HepG2 (cell line): ENCODE results near the gene SLC13A3. TPM values are rescaled to one million over a fixed set of nuclear protein-coding genes. Genes with fewer than 3 reads are reported as not detected.

Source experiments
- MAFG ChIP-seq: sonication (generic); formaldehyde crosslinking; IDR thresholded peaks from 2 replicates; pipeline ENCODE4 v1.5.1; 2020; ENCODE audit warnings: mild to moderate bottlenecking, missing genetic modification reagents
- TEAD3 ChIP-seq: optimal IDR thresholded peaks from 2 replicates; pipeline ENCODE3; 2016; ENCODE audit warnings: borderline replicate concordance
- ZNF160 ChIP-seq: sonication (generic); formaldehyde crosslinking; IDR thresholded peaks from 2 replicates; pipeline ENCODE4 v1.8.0; 2022; ENCODE audit warnings: mild to moderate bottlenecking, inconsistent platforms, missing genetic modification reagents
- ZNF598 ChIP-seq: sonication (generic); formaldehyde crosslinking; IDR thresholded peaks from 2 replicates; pipeline ENCODE4 v1.5.1; 2020; ENCODE audit warnings: mild to moderate bottlenecking, missing genetic modification reagents, borderline replicate concordance
- ZNF670 ChIP-seq: sonication (generic); formaldehyde crosslinking; IDR thresholded peaks from 2 replicates; pipeline ENCODE4 v1.8.0; 2022; ENCODE audit warnings: mild to moderate bottlenecking, missing genetic modification reagents, borderline replicate concordance
- ZNF891 ChIP-seq: sonication (generic); formaldehyde crosslinking; IDR thresholded peaks from 2 replicates; pipeline ENCODE4 v1.5.0; 2020; ENCODE audit warnings: mild to moderate bottlenecking, missing genetic modification reagents
- polyA plus RNA-seq, 8 experiments: library from polyadenylated mRNA; depleted of rRNA in 3 of 8; stranded (reverse) in 7 of 8; unstranded in 1 of 8; fragments of >200 nt; fragmentation: Illumina TruSeq in 4 of 8; extraction: Trizol in 4 of 8; gene quantifications; 2 replicates each; pipeline versions ENCODE4 v1.2.1 to v1.2.3, GENCODE V29; 2011 to 2016; ENCODE audit warnings: low read depth in 4 of 8, missing spikeins in 1 of 8, mixed read lengths in 1 of 8; ENCODE audit not compliant: insufficient read depth in 1 of 8
- total RNA-seq, 5 experiments: library from RNA; depleted of rRNA; stranded (reverse); fragments of >200 nt; fragmentation: Illumina TruSeq; extraction: Trizol; gene quantifications; 2 replicates each; pipeline ENCODE4 v1.2.3, GENCODE V29; 2016; ENCODE audit warnings: low read depth in 1 of 5
- TF ChIP-seq, protein P1 (sequence below), 2 experiments: fragments of 450-650 bp in 1 of 2; sonication (generic) in 1 of 2; formaldehyde crosslinking in 1 of 2; IDR thresholded peaks; 2 replicates each; pipeline versions ENCODE4 v1.6.1 to v1.8.0; 2016 to 2022; ENCODE audit warnings: antibody characterized with exemption in 1 of 2, mild to moderate bottlenecking in 1 of 2, missing genetic modification reagents in 1 of 2
- TF ChIP-seq, protein P2 (sequence below): sonication (generic); formaldehyde crosslinking; IDR thresholded peaks from 2 replicates; pipeline ENCODE4 v1.4.0; 2020; ENCODE audit warnings: missing genetic modification reagents
- TF ChIP-seq, protein P3 (sequence below): sonication (generic); formaldehyde crosslinking; IDR thresholded peaks from 2 replicates; pipeline ENCODE4 v1.5.1; 2020; ENCODE audit warnings: mild to moderate bottlenecking, missing genetic modification reagents, moderate library complexity
- TF ChIP-seq, protein P4 (sequence below): sonication (generic); formaldehyde crosslinking; IDR thresholded peaks from 2 replicates; pipeline ENCODE4 v1.4.0; 2020; ENCODE audit warnings: mild to moderate bottlenecking, missing genetic modification reagents, borderline replicate concordance

The SLC13A3 gene
- total and polyA plus RNA-seq, 2 of the 13 experiments (the other 11 are each of a cell fraction or from before 2014, with no cell fraction given) = 66.5 to 76.0 TPM

DNA sequence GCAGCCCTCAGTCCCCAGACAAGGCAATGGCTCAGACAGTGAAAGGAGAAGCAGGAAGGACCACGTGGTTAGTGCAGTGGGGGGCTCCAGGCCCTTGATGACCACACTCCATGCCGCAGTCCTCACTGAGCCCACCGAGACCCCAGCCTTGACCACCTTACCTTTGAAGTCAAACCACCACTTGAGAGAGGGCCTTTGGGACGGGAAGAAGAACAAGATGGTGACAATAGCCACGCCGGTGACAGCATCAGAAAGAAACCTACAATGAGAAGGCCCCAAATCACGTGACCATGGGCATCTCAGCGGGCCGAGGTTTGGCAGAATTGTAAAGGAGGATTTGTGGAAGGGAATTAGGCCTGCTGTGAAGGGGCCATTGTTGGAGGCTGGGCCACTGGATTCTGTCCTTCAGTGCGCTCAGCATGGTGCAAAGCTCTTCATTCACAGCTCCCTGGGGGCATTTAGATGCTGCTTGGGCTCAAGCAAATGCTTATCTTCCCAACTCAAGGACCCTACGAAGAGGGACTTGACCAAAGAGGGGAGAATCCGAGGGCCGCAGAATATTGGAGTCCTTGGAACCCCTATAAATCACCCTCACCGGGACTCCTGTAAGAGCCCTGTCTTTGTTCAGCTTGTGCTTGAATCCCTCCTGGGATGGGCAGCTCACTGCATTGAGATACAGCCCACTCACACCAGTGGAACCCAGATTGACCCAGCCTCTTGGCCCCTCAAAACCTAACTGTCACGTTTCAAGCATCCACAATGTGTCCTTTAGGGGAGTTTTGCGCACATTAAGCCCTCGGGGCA lies 67.6 kb downstream of the SLC13A3 start (continued):
- TF ChIP-seq, protein P1, sequence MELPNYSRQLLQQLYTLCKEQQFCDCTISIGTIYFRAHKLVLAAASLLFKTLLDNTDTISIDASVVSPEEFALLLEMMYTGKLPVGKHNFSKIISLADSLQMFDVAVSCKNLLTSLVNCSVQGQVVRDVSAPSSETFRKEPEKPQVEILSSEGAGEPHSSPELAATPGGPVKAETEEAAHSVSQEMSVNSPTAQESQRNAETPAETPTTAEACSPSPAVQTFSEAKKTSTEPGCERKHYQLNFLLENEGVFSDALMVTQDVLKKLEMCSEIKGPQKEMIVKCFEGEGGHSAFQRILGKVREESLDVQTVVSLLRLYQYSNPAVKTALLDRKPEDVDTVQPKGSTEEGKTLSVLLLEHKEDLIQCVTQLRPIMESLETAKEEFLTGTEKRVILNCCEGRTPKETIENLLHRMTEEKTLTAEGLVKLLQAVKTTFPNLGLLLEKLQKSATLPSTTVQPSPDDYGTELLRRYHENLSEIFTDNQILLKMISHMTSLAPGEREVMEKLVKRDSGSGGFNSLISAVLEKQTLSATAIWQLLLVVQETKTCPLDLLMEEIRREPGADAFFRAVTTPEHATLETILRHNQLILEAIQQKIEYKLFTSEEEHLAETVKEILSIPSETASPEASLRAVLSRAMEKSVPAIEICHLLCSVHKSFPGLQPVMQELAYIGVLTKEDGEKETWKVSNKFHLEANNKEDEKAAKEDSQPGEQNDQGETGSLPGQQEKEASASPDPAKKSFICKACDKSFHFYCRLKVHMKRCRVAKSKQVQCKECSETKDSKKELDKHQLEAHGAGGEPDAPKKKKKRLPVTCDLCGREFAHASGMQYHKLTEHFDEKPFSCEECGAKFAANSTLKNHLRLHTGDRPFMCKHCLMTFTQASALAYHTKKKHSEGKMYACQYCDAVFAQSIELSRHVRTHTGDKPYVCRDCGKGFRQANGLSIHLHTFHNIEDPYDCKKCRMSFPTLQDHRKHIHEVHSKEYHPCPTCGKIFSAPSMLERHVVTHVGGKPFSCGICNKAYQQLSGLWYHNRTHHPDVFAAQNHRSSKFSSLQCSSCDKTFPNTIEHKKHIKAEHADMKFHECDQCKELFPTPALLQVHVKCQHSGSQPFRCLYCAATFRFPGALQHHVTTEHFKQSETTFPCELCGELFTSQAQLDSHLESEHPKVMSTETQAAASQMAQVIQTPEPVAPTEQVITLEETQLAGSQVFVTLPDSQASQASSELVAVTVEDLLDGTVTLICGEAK (IDR thresholded peaks at IDR 0.05) = no peak
- TF ChIP-seq, protein P1 (CRISPR knock-in tag; IDR thresholded peaks at IDR 0.05) = 0 out of 2 replicates have a peak, but pooled peaks have one; percentile 43
- peak; percentile 27 for TF ChIP-seq TEAD3 (CRISPR knock-in tag)
- TF ChIP-seq ZNF598 (CRISPR knock-in tag) = 0 out of 2 replicates have a peak, but pooled peaks have one; percentile 42
- no peak for TF ChIP-seq MAFG (CRISPR knock-in tag)
- no peak for TF ChIP-seq ZNF670 (CRISPR knock-in tag)
- TF ChIP-seq, protein P2, sequence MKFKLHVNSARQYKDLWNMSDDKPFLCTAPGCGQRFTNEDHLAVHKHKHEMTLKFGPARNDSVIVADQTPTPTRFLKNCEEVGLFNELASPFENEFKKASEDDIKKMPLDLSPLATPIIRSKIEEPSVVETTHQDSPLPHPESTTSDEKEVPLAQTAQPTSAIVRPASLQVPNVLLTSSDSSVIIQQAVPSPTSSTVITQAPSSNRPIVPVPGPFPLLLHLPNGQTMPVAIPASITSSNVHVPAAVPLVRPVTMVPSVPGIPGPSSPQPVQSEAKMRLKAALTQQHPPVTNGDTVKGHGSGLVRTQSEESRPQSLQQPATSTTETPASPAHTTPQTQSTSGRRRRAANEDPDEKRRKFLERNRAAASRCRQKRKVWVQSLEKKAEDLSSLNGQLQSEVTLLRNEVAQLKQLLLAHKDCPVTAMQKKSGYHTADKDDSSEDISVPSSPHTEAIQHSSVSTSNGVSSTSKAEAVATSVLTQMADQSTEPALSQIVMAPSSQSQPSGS (CRISPR knock-in tag) = 0 out of 2 replicates have a peak, but pooled peaks have one; percentile 11
- TF ChIP-seq ZNF891 (CRISPR knock-in tag) = 0 out of 2 replicates have a peak, but pooled peaks have one; percentile 13
- TF ChIP-seq ZNF160 (CRISPR knock-in tag) = no peak
- TF ChIP-seq, protein P3, sequence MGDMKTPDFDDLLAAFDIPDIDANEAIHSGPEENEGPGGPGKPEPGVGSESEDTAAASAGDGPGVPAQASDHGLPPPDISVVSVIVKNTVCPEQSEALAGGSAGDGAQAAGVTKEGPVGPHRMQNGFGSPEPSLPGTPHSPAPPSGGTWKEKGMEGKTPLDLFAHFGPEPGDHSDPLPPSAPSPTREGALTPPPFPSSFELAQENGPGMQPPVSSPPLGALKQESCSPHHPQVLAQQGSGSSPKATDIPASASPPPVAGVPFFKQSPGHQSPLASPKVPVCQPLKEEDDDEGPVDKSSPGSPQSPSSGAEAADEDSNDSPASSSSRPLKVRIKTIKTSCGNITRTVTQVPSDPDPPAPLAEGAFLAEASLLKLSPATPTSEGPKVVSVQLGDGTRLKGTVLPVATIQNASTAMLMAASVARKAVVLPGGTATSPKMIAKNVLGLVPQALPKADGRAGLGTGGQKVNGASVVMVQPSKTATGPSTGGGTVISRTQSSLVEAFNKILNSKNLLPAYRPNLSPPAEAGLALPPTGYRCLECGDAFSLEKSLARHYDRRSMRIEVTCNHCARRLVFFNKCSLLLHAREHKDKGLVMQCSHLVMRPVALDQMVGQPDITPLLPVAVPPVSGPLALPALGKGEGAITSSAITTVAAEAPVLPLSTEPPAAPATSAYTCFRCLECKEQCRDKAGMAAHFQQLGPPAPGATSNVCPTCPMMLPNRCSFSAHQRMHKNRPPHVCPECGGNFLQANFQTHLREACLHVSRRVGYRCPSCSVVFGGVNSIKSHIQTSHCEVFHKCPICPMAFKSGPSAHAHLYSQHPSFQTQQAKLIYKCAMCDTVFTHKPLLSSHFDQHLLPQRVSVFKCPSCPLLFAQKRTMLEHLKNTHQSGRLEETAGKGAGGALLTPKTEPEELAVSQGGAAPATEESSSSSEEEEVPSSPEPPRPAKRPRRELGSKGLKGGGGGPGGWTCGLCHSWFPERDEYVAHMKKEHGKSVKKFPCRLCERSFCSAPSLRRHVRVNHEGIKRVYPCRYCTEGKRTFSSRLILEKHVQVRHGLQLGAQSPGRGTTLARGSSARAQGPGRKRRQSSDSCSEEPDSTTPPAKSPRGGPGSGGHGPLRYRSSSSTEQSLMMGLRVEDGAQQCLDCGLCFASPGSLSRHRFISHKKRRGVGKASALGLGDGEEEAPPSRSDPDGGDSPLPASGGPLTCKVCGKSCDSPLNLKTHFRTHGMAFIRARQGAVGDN (CRISPR knock-in tag) = peak; percentile 46; the same call in 1 of the 2 replicates
- TF ChIP-seq, protein P4, sequence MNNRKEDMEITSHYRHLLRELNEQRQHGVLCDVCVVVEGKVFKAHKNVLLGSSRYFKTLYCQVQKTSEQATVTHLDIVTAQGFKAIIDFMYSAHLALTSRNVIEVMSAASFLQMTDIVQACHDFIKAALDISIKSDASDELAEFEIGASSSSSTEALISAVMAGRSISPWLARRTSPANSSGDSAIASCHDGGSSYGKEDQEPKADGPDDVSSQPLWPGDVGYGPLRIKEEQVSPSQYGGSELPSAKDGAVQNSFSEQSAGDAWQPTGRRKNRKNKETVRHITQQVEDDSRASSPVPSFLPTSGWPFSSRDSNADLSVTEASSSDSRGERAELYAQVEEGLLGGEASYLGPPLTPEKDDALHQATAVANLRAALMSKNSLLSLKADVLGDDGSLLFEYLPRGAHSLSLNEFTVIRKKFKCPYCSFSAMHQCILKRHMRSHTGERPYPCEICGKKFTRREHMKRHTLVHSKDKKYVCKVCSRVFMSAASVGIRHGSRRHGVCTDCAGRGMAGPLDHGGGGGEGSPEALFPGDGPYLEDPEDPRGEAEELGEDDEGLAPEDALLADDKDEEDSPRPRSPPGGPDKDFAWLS = no peak
